GM19043 (cell line): ENCODE data around the gene RMND5A.

Experiments
- ATAC-seq: cut with Tn5 transposase; IDR thresholded peaks from one replicate; pipeline ENCODE4 v1.9.1; 2021; ENCODE audit warnings: low read depth; ENCODE audit not compliant: unreplicated experiment

Gene RMND5A

DNA sequence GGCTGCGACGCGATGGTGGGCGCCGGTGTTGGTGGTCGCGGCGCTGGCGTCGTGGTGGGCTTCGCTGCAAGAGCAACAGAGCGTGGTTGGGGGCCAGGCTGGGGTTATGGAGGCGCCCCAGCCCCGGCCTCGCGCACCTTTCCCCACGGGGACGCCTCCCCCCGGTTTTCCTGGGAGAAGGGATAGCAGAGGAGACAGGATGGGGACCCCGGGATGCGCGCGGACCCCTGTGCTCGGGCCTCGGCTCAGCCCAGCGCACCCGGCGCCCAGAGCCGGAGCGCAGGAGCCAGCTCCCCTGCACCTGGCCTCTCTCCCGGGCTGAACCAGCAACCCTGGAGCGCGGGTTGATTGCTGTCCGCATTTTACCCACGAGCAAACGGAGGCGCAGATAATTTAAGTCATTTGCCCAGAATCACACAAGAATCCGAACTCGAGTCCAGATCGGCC is 69.6 kb downstream of the RMND5A start:
- no peak for ATAC-seq

DNA sequence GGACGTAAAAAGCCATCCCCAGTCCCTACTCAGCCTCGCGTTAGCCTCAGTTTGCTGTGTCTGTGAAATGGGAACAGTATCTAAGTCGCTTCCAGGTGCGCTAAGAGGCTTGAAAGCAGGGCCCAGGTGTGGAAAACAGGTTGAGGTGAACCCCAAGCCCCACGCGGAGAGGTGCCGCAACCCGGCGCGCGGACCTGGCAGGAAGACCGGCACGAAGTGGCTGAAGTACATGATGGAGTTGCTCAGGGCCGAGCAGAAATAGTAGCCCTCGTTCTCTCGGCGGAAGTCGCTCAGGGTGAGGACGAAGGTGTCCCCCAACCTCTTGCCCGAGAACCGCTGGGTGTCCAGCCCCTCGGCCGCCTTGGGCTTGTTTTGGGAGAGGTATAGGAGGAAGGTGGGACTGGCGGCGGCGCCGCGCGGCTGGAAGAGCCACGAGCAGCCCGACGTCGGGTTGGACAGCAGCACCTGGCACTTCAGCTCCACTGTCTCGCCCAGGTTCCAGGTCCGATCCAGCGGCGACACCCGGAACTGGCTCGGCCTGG is 70.1 kb downstream of the RMND5A start:
- ATAC-seq: no peak

DNA sequence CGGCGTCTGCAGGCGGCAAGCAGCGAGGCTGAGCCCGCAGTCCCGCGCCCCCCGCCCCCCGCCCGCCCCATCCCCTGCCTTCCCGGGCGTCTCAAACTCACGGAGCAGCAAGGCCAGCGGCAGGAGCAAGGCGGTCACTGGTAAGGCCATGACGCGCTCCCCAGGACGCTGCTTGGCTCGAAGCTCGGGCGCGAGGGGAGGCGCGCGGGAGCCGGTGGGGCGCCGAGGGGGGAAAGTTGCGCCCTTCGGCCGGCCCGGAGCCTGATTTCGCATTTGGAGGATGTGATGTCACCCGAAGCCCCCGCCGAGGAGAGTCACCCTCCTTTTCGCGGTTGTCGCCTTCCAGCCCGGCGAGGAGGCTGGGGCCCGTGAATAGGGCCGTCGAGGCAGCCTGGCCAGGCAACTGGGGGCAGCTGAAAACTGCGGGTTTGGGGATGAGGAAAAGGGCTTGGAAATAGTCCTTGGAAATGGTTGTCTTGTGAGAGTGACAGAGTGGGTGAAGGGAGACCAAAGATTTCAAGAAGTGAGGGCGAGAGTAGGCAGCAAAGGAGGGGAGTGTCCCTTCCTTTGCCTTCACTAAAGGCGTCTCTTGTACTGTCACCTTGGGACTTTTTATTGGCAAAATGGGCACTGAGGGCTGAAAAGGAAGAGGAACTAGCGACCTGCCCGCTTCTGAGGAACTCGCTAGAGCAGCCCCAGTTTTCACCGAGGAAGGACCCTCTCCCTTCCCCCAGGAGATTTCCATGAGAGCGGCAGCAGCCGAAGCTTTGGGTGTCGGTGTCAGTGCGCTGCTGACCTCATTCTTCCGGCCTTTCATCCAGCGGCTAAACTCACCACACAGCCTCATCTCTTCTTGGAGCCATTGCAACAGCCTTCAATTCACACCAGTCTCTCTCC is 70.8 kb downstream of the RMND5A start, which contains the start of gene CD8A:
TSS of gene CD8A (minus strand) at position 238 of the 897 bp plus-strand sequence. CDS start at position 150, 88 bp downstream.
- no peak for ATAC-seq

- no peak for ATAC-seq
Observed at GRCh38 chr2:86791573-86791972, 71.5 kb downstream of the RMND5A start.

DNA sequence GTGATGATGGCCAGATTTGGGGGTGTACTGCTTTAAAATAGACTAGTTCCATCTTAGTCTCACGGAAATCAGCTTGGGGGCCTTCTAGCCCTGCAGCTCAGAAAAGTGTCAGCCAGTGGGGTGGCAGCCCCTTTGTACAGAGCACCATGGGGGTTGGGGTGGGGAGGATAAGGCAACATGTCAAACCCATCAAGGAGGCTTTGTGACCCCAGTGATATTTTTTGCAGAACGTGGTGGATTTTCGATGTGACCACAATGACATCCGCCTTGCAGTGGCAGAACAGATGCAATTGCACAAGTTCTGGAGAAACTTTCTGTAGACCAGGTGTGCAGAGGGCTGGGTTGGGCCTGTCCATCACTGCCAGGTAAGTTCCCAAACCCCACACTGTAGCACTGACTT is 73.7 kb downstream of the RMND5A start:
- ATAC-seq: no peak

DNA sequence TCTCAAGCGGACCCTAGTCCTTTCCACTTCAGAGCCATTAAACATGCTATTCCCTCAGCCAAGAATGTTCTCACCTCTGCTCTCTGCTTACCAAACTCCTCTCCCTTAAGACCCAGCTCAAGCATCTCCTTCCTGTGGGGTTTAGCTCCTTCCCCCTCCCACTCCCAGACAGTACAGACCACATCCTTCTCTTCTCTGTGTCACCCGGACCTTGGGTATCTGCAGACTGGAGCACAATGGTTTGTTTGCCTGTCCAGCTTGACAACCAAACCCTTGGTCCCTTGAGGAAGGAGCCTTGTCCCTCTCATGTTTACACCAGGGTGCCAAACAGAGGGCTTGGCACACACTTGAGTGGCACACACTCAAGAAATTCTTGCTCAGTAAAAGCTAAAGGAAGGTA is 74.8 kb downstream of the RMND5A start:
- no peak for ATAC-seq

DNA sequence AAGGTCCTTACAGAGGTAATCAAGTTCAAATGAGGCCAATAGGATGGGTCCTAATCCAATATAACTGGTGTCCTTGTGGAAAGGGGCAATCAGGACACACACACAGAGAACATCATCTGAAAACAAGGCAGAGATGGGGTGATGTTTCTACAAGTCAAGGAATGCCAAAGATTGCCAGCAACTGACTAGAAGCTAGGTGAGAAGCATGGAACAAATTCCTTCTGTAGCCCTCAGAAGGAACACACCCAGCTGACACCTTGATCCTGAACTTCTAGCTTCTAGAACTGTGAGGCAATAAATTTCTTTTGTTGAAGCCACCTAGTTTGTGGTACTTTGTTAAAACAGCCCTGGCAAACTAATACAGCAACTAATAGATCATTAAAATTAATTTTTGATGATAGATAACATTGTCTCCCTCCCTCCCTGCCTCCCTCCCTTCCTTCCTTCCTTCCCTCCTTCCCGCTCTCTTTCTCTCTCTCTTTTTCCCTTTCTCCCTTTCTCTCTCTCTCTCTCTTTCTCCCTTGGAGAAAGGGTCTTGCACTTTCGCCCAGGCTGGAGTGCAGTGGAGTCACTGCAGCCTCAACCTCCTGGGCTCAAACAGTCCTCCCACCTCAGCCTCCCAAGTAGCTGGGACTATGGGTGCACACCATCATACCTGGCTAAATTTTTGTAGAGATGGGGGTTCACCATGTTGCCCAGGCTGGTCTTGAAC is 80.9 kb downstream of the RMND5A start:
- no peak for ATAC-seq

- no peak for ATAC-seq
Observed at GRCh38 chr2:86806059-86806857, 86.2 kb downstream of the RMND5A start.

DNA sequence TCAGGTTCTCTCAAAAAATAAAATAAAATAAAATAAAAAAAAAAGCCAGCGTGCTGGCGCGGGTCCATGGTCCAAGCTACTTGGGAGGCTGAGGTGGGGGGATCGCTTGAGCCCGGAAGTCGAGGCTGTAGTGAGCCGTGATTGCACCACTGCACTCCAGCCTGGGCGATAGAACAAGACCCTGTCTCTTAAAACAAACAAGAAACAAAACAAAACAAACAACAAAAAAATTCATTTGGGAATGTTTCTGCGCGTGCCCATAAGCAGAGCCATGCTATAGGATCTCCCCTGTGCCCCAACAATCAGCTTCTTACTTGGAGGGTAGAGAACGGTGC is 87.0 kb downstream of the RMND5A start:
- no peak for ATAC-seq

DNA sequence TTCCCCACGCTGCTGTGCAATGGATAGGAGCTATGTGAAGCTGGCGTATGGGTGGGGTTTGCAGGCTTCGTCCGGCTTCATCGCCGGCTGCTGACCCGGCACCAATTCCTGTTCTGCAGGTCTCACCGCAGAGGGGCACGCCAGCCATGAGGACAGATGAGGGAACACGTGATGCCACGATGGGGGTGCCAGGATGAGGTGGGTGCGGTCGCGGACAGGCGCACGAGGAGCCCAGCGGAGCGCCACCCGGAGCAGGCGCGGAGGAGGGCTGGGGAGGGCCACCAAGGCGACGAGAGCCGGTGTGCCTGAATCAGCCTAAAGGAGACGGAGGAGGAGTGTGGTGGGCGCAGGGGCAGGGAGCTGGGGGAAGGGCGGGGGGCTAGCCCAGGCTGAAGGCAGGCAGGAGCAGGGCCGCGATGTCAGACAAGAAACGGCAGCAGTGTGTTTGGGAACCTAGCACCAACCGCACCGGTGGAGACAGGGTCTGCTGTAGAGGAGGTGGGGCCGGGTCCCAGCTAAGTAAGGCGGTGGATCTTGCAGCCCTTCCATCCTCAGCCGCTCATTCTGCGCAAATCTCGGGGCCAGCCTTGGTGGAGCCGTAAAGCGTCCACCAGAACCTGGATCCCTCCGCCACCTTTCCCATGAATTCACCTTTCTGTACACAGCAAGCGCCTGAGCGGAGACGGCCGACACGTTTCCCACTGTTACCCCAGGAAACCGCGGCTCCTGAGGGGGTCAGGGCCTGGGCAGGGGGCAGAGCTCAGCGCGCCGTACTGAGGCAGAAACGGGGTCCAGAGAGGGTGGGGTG is 87.6 kb downstream of the RMND5A start:
- ATAC-seq: peak; percentile 15

DNA sequence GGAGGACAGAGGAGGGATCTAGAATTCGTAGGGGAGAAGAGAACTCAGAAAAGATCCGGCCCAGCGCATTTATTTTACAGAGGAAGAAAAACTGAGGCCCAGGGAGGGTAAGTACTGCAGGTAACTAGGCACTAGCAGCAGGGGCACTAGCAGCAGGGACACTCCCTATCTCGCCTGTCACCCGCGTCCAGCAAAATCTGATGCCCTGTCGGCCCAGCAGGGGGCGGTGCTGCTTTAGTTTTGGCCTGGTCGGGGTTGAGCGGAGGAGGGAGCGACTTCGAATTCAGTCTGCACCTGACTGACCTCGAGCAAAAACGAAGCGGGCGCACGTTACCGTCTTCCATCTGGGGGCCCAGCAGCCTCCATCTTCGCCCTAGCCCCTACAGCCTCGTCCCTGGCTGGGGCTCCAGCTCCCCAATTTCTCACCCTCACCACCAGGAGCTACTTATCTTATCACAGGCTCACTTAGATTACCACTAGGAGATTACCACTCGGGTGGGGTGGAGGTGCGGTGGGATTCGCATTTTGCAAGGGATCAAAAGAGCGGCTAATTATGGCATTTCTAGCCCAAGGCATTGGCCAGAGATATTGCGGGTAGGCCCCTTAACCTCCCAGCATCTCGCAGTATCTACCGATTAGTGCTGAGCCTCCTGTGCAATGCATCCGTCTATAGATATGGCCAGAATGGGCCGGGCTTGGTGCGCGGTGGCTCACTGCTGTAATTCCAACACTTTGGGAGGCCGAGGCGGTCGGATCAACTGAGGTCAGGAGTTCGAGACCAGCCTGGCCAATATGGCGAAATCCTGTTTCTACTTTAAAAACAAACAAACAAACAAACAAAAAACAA is 88.4 kb downstream of the RMND5A start:
- peak; percentile 94 for ATAC-seq

DNA sequence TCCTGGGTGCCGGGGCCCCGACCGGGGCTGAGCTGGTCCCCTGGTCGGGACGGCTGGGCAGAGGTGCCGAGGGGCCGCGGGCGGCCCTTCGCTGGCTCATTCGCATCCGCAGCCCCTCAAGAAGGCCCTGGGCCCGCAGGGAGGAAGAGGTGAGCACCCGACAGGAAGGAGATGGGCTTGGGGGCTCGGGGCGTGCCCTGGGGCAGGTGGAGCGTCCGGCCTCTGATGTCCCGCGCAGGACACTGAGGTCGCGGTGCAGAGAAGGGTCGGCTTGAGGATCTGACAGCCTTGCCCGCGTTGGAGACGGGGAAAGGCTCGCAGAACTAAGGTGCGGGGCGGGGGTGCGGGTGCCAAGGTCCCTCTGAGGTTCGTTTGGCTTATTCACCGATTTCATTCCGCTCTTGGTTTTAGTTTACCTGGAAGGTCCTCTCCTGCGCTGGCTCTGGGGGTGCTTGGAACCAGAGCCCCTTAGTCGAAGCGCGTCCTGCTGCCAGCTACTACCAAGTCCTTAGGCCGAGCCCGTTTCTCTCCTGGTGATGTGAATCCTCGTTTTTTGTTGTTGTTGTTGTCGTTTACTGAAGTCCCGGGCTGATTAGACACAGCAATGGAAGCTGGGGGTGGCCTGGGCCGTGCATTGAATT is 89.5 kb downstream of the RMND5A start:
- no peak for ATAC-seq

GRCh38 chr2:86815611-86816010 is 95.5 kb downstream of the RMND5A start:
- no peak for ATAC-seq

GRCh38 chr2:86818114-86818801 is 98.2 kb downstream of the RMND5A start:
- ATAC-seq: no peak

DNA sequence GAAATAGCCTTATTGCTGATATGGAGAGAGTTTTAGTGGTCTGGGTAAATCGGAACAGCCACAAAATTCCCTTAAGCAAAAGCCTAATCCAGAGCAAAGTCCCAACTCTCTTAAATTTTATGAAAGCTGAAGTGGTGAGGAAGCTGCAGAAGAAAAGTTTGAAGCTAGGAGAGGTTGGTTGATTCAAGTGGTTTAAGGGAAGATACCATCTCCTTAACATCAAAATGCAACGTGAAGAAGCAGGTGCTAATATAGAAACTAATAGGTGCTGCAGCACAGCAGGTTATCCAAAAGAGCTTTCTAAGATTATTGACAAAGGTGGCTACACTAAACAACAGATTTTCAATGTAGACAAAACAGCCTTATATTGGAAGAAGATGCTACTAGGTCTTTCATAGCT is 98.9 kb downstream of the RMND5A start:
- ATAC-seq: no peak

- no peak for ATAC-seq
Observed at GRCh38 chr2:86821306-86821705, 101.2 kb downstream of the RMND5A start.

DNA sequence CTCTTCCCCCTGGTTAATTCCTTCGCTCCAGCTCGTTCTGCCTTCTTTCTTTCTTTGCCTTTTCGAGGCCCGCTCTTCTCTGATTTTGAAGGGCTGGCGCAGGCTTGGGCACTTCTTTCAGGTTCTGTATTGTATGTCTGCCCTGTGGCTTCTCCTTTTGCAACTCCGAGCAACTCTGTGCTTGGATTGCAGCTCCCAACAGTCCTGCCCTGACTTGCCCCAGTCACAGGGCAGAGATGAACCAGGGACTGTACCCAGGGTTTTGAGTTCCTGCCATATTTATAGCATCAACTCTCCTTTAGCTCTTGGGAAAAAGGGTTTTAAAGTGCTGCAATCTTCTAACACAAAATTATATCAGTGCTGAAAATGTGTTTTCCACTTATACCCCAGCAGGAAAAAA is 101.8 kb downstream of the RMND5A start:
- no peak for ATAC-seq
